ENCODE results near the gene ABHD1.
A peak's percentile ranks its signal among the peaks of the same experiment; 100 is the strongest.

The ABHD1 gene

GRCh38 chr2:27134781-27135477 lies 11.3 kb downstream of the ABHD1 start:
- WGBS, result 55% methylated on average over 32 of the region's 33 CpGs
- Histone ChIP-seq H3K4me2 (ENCODE audit: low read length, poor library complexity, severe bottlenecking) (peak overlapping the region; percentile 44), H2BK12ac (ENCODE audit: low read length in 2 of 2) (no peak overlapping the region)

DNA sequence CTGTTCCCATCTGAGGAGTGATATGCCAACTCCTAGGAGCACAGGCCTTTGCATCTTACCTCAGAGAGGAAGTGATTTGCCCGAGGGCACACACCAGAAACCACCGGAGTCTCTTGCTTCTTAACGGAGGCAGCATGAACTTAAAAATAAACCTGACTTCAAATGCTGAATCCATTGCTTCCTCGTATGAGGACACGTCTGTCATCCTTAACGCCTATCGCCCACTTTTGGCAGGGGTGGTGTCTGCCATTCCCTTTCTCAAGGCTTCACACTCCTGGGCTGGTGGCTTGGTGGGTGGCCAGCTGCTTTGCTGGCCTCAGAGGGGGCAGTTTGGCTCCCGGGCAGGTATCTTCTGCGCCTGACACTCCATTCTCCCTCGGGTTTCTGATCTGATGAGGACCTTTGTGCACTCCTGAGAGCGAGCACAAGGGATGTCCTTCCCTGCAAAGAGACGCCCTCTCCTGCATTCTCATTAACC lies 11.9 kb downstream of the ABHD1 start:
- 97% methylated on average over 12 of the region's 12 CpGs for WGBS
- H2BK15ac ChIP-seq (ENCODE audit: low read depth, poor library complexity, severe bottlenecking), result no peak overlapping the region
- no peak for DNase-seq
- H3K9me3 ChIP-seq (ENCODE audit: control insufficient read depth, low read length), result no peaks in the 10 kb centered on the region
- H3K4me1 ChIP-seq (ENCODE audit: control insufficient read depth, insufficient read depth, low read depth, low read length), result peaks cover 17% of the 10 kb centered on the region
- no peak overlapping the region for H2BK5ac ChIP-seq (ENCODE audit: low read depth, low read length, poor library complexity, severe bottlenecking)
- H3K79me1 ChIP-seq (replicated peaks; ENCODE audit: low read length, poor library complexity, severe bottlenecking), result peaks cover 20% of the 10 kb centered on the region
- H3K4me2 ChIP-seq (ENCODE audit: low read length, poor library complexity, severe bottlenecking), result no peak overlapping the region
- no peak overlapping the region for H3K27ac ChIP-seq (ENCODE audit: low read length, poor library complexity, severe bottlenecking)
- H3K36me3 ChIP-seq (ENCODE audit: control insufficient read depth in 1 of 2, insufficient read depth in 2 of 2, low read depth in 1 of 2, low read length in 2 of 2), result peaks cover 27 to 29% of the 10 kb centered on the region in 2 experiments
- H2AFZ ChIP-seq (ENCODE audit: low read depth, low read length), result no peak overlapping the region
- H3K4ac ChIP-seq (ENCODE audit: low read depth in 1 of 2, low read length in 2 of 2), result no peak overlapping the region
- no peak overlapping the region for H2AK5ac ChIP-seq (ENCODE audit: low read length, severe bottlenecking)
- no peak overlapping the region for H3K9ac ChIP-seq (ENCODE audit: low read length)
- no peak overlapping the region for H3K23ac ChIP-seq (ENCODE audit: low read length in 2 of 2)
- H3K27me3 ChIP-seq (ENCODE audit: control insufficient read depth in 1 of 2, insufficient read depth in 1 of 2, low read length in 2 of 2), result peaks cover 3 to 10% of the 10 kb centered on the region in 2 experiments
- H3K4me3 ChIP-seq (ENCODE audit: insufficient read depth in 1 of 2, low read depth in 1 of 2, low read length in 2 of 2), result no peak overlapping the region
- no peak overlapping the region for H2BK12ac ChIP-seq (ENCODE audit: low read length in 2 of 2)
- H2BK120ac ChIP-seq (ENCODE audit: low read depth, low read length), result no peak overlapping the region
- H4K8ac ChIP-seq (ENCODE audit: low read length), result no peak overlapping the region
- H4K91ac ChIP-seq (ENCODE audit: low read length), result no peak overlapping the region
- no peak overlapping the region for H3K14ac ChIP-seq (ENCODE audit: low read length in 2 of 2)
- H3K18ac ChIP-seq (ENCODE audit: low read depth in 1 of 2, low read length in 2 of 2), result no peak overlapping the region

More at GRCh38 chr2:27134781-27135477, 11.3 kb downstream of the ABHD1 start:
- H2AK5ac ChIP-seq (ENCODE audit: low read length, severe bottlenecking), result no peak overlapping the region
- no peak overlapping the region for H3K23ac ChIP-seq (ENCODE audit: low read length in 2 of 2)
- H3K9ac ChIP-seq (ENCODE audit: low read length), result peak overlapping the region; percentile 60
- peaks cover 3 to 10% of the 10 kb centered on the region in 2 experiments for H3K27me3 ChIP-seq (ENCODE audit: control insufficient read depth in 1 of 2, insufficient read depth in 1 of 2, low read length in 2 of 2)
- peak overlapping the region; percentile 60 for H2AFZ ChIP-seq (ENCODE audit: low read depth, low read length)
- H3K4me1 ChIP-seq (ENCODE audit: control insufficient read depth, insufficient read depth, low read depth, low read length), result peaks cover 17% of the 10 kb centered on the region
- no peak overlapping the region for H3K4ac ChIP-seq (ENCODE audit: low read depth in 1 of 2, low read length in 2 of 2)
- peak overlapping the region in 1 of 2 experiments; percentile 93 for H3K4me3 ChIP-seq (ENCODE audit: insufficient read depth in 1 of 2, low read depth in 1 of 2, low read length in 2 of 2)
- H3K36me3 ChIP-seq (ENCODE audit: control insufficient read depth in 1 of 2, insufficient read depth in 2 of 2, low read depth in 1 of 2, low read length in 2 of 2), result peaks cover 33 to 34% of the 10 kb centered on the region in 2 experiments
- H4K91ac ChIP-seq (ENCODE audit: low read length), result peak overlapping the region; percentile 19
- no peaks in the 10 kb centered on the region for H3K9me3 ChIP-seq (ENCODE audit: control insufficient read depth, low read length)
- no peak for DNase-seq
- peak overlapping the region; percentile 21 for H4K8ac ChIP-seq (ENCODE audit: low read length)
- H3K79me1 ChIP-seq (replicated peaks; ENCODE audit: low read length, poor library complexity, severe bottlenecking), result peaks cover 23% of the 10 kb centered on the region
- peak overlapping the region; percentile 62 for H2BK15ac ChIP-seq (ENCODE audit: low read depth, poor library complexity, severe bottlenecking)
- H3K18ac ChIP-seq (ENCODE audit: low read depth in 1 of 2, low read length in 2 of 2), result no peak overlapping the region
- no peak overlapping the region for H3K27ac ChIP-seq (ENCODE audit: low read length, poor library complexity, severe bottlenecking)
- H2BK120ac ChIP-seq (ENCODE audit: low read depth, low read length), result no peak overlapping the region
- no peak overlapping the region for H2BK5ac ChIP-seq (ENCODE audit: low read depth, low read length, poor library complexity, severe bottlenecking)
- no peak overlapping the region for H3K14ac ChIP-seq (ENCODE audit: low read length in 2 of 2)

GRCh38 chr2:27136751-27137150 lies 13.1 kb downstream of the ABHD1 start:
- Histone ChIP-seq H2BK15ac (ENCODE audit: low read depth, poor library complexity, severe bottlenecking) (no peak overlapping the region), H3K4ac (ENCODE audit: low read depth in 1 of 2, low read length in 2 of 2) (no peak overlapping the region), H2BK120ac (ENCODE audit: low read depth, low read length) (no peak overlapping the region), H4K8ac (ENCODE audit: low read length) (no peak overlapping the region), H3K9ac (ENCODE audit: low read length) (no peak overlapping the region), H3K4me3 (ENCODE audit: insufficient read depth in 1 of 2, low read depth in 1 of 2, low read length in 2 of 2) (no peak overlapping the region), H3K9me3 (ENCODE audit: control insufficient read depth, low read length) (no peaks in the 10 kb centered on the region), H3K27ac (ENCODE audit: low read length, poor library complexity, severe bottlenecking) (no peak overlapping the region), H2BK12ac (ENCODE audit: low read length in 2 of 2) (no peak overlapping the region), H3K14ac (ENCODE audit: low read length in 2 of 2) (no peak overlapping the region), H3K79me1 (replicated peaks; ENCODE audit: low read length, poor library complexity, severe bottlenecking) (peaks cover 19% of the 10 kb centered on the region), H2AK5ac (ENCODE audit: low read length, severe bottlenecking) (no peak overlapping the region), H2BK5ac (ENCODE audit: low read depth, low read length, poor library complexity, severe bottlenecking) (no peak overlapping the region), H4K91ac (ENCODE audit: low read length) (no peak overlapping the region), H3K4me1 (ENCODE audit: control insufficient read depth, insufficient read depth, low read depth, low read length) (peaks cover 13% of the 10 kb centered on the region), H3K4me2 (ENCODE audit: low read length, poor library complexity, severe bottlenecking) (no peak overlapping the region), H3K36me3 (ENCODE audit: control insufficient read depth in 1 of 2, insufficient read depth in 2 of 2, low read depth in 1 of 2, low read length in 2 of 2) (peaks cover 15 to 17% of the 10 kb centered on the region in 2 experiments), H3K18ac (ENCODE audit: low read depth in 1 of 2, low read length in 2 of 2) (no peak overlapping the region), H3K27me3 (ENCODE audit: control insufficient read depth in 1 of 2, insufficient read depth in 1 of 2, low read length in 2 of 2) (peaks cover 3 to 10% of the 10 kb centered on the region in 2 experiments), H3K23ac (ENCODE audit: low read length in 2 of 2) (no peak overlapping the region), H2AFZ (ENCODE audit: low read depth, low read length) (no peak overlapping the region)
- no peak for DNase-seq
- WGBS, result 89% methylated on average over 7 of the region's 7 CpGs

- no peak overlapping the region for H4K91ac ChIP-seq (ENCODE audit: low read length)
- no peak for DNase-seq
- H3K9ac ChIP-seq (ENCODE audit: low read length), result no peak overlapping the region
- peaks cover 11% of the 10 kb centered on the region for H3K4me1 ChIP-seq (ENCODE audit: control insufficient read depth, insufficient read depth, low read depth, low read length)
- H3K9me3 ChIP-seq (ENCODE audit: control insufficient read depth, low read length), result no peaks in the 10 kb centered on the region
- H3K14ac ChIP-seq (ENCODE audit: low read length in 2 of 2), result no peak overlapping the region
- no peak overlapping the region for H4K8ac ChIP-seq (ENCODE audit: low read length)
- H2AK5ac ChIP-seq (ENCODE audit: low read length, severe bottlenecking), result no peak overlapping the region
- peaks cover 3 to 10% of the 10 kb centered on the region in 2 experiments for H3K27me3 ChIP-seq (ENCODE audit: control insufficient read depth in 1 of 2, insufficient read depth in 1 of 2, low read length in 2 of 2)
- H3K4me3 ChIP-seq (ENCODE audit: insufficient read depth in 1 of 2, low read depth in 1 of 2, low read length in 2 of 2), result no peak overlapping the region
- no peak overlapping the region for H2BK5ac ChIP-seq (ENCODE audit: low read depth, low read length, poor library complexity, severe bottlenecking)
- no peak overlapping the region for H3K18ac ChIP-seq (ENCODE audit: low read depth in 1 of 2, low read length in 2 of 2)
- peak overlapping the region; percentile 64 for H2BK15ac ChIP-seq (ENCODE audit: low read depth, poor library complexity, severe bottlenecking)
- no peak overlapping the region for H2AFZ ChIP-seq (ENCODE audit: low read depth, low read length)
- no peak overlapping the region for H3K27ac ChIP-seq (ENCODE audit: low read length, poor library complexity, severe bottlenecking)
- peaks cover 8 to 10% of the 10 kb centered on the region in 2 experiments for H3K36me3 ChIP-seq (ENCODE audit: control insufficient read depth in 1 of 2, insufficient read depth in 2 of 2, low read depth in 1 of 2, low read length in 2 of 2)
- no peak overlapping the region for H2BK12ac ChIP-seq (ENCODE audit: low read length in 2 of 2)
- 93% methylated on average over 21 of the region's 21 CpGs for WGBS
- H3K4me2 ChIP-seq (ENCODE audit: low read length, poor library complexity, severe bottlenecking), result no peak overlapping the region
- H3K79me1 ChIP-seq (replicated peaks; ENCODE audit: low read length, poor library complexity, severe bottlenecking), result peaks cover 13% of the 10 kb centered on the region
- H3K4ac ChIP-seq (ENCODE audit: low read depth in 1 of 2, low read length in 2 of 2), result no peak overlapping the region
- no peak overlapping the region for H3K23ac ChIP-seq (ENCODE audit: low read length in 2 of 2)
- H2BK120ac ChIP-seq (ENCODE audit: low read depth, low read length), result no peak overlapping the region
Measured at GRCh38 chr2:27137322-27137935, 13.8 kb downstream of the ABHD1 start.
